A549 (cell line): Measurements from ENCODE around the gene SLC9C1. TPM values are rescaled to one million over a fixed set of nuclear protein-coding genes. Genes with fewer than 3 reads are reported as not detected.

ENCODE experiments used
- ATAC-seq, 2 experiments: fragments of 200-7000 bp in 1 of 2; fragments of >200 bp in 1 of 2; cut with Nextera tagmentation in 1 of 2; cut with Tn5 transposase in 1 of 2; 3 replicates each; pipeline versions ENCODE4 v1.8.0 to v1.9.1; 2018 to 2020; ENCODE audit warnings: mild to moderate bottlenecking in 1 of 2, moderate library complexity in 1 of 2
- CTCF ChIA-PET: fragments of 300-600 bp; sonication (Branson Sonifier 250); formaldehyde crosslinking; extraction: SDS; loops from one replicate; lab custom pipeline; 2021; ENCODE audit warnings: antibody characterized with exemption, inconsistent platforms; lab: Yijun Ruan, JAX
- POLR2A ChIA-PET: fragments of 350-600 bp; formaldehyde crosslinking; extraction: SDS; loops from one replicate; lab custom pipeline; 2021; ENCODE audit warnings: antibody characterized with exemption, inconsistent platforms; lab: Yijun Ruan, JAX
- DNase-seq, 2 experiments: peaks; one replicate each; pipeline versions ENCODE4 v3.0.0 to v3.0.0-alpha.2; 2011 to 2016; ENCODE audit warnings: low read depth in 1 of 2, low spot score in 1 of 2
- FAIRE-seq: peaks from 2 replicates; lab custom pipeline; 2011; peaks lifted over from hg19 to GRCh38; lab: Jason Lieb, UNC
- H3K27ac ChIP-seq, 2 experiments: fragments of >200 bp; sonication (Bioruptor Twin); formaldehyde crosslinking; 3 replicates each; pipeline ENCODE4 v1.5.1; 2016 to 2017
- H3K4me1 ChIP-seq: fragments of >200 bp; sonication (Bioruptor Twin); formaldehyde crosslinking; 3 replicates; pipeline ENCODE4 v1.6.1; 2016
- H3K4me2 ChIP-seq: fragments of >200 bp; sonication (Bioruptor Twin); formaldehyde crosslinking; 3 replicates; pipeline ENCODE4 v1.6.1; 2016
- H3K4me3 ChIP-seq: fragments of >200 bp; sonication (Bioruptor Twin); formaldehyde crosslinking; 3 replicates; pipeline ENCODE4 v1.5.1; 2016
- H3K9me3 ChIP-seq: fragments of >200 bp; sonication (Bioruptor Twin); formaldehyde crosslinking; 3 replicates; pipeline ENCODE4 v1.6.1; 2016
- CBX2 ChIP-seq: fragments of 200-600 bp; sonication (generic); IDR thresholded peaks from 2 replicates; pipeline ENCODE4 v1.6.1; 2016; ENCODE audit warnings: low read depth, mild to moderate bottlenecking, borderline replicate concordance
- ELK1 ChIP-seq: fragments of 150-350 bp; IDR thresholded peaks from 2 replicates; pipeline ENCODE4 v1.6.1; 2014; ENCODE audit warnings: low read depth, mild to moderate bottlenecking, low read length
- ESRRA ChIP-seq: fragments of 150-350 bp; IDR thresholded peaks from 2 replicates; pipeline ENCODE4 v1.6.1; 2014; ENCODE audit warnings: mild to moderate bottlenecking, low read length, borderline replicate concordance
- FOSB ChIP-seq: fragments of 250-450 bp; sonication (Bioruptor Pico); IDR thresholded peaks from 2 replicates; pipeline ENCODE4 v1.5.0; 2020; ENCODE audit warnings: mild to moderate bottlenecking, moderate library complexity
- FOSL2 ChIP-seq, 2 experiments: fragments of 450-650 bp in 1 of 2; fragments of >200 bp in 1 of 2; sonication (Bioruptor Twin) in 1 of 2; formaldehyde crosslinking; IDR thresholded peaks; 2 replicates each; pipeline versions ENCODE4 v1.5.0 to v1.6.1; 2016 to 2020; ENCODE audit warnings: mild to moderate bottlenecking in 1 of 2, moderate library complexity in 1 of 2
- FOXS1 ChIP-seq: fragments of 250-450 bp; sonication (Bioruptor Pico); IDR thresholded peaks from 2 replicates; pipeline ENCODE4 v1.5.0; 2020; ENCODE audit warnings: mild to moderate bottlenecking, moderate library complexity
- GATA3 ChIP-seq: IDR thresholded peaks from 2 replicates; pipeline ENCODE4 v1.6.1; 2012; ENCODE audit warnings: borderline replicate concordance
- HMGXB4 ChIP-seq: fragments of 250-450 bp; sonication (Bioruptor Pico); IDR thresholded peaks from 2 replicates; pipeline ENCODE4 v1.5.0; 2021; ENCODE audit warnings: mild to moderate bottlenecking, moderate library complexity, borderline replicate concordance
- HOXA7 ChIP-seq: fragments of 250-450 bp; sonication (Bioruptor Pico); IDR thresholded peaks from 2 replicates; pipeline ENCODE4 v1.5.0; 2020; ENCODE audit warnings: mild to moderate bottlenecking, moderate library complexity
- HOXB13 ChIP-seq: fragments of 250-450 bp; sonication (Bioruptor Pico); IDR thresholded peaks from 2 replicates; pipeline ENCODE4 v1.5.0; 2020; ENCODE audit warnings: low read depth, mild to moderate bottlenecking, moderate library complexity
- HOXB5 ChIP-seq: fragments of 250-450 bp; sonication (Bioruptor Pico); IDR thresholded peaks from 2 replicates; pipeline ENCODE4 v1.5.0; 2020; ENCODE audit warnings: mild to moderate bottlenecking, moderate library complexity
- MAX ChIP-seq: IDR thresholded peaks from 2 replicates; pipeline ENCODE4 v1.6.1; 2012
- MAZ ChIP-seq: fragments of 150-350 bp; IDR thresholded peaks from 2 replicates; pipeline ENCODE4 v1.6.1; 2014; ENCODE audit warnings: antibody characterized with exemption, low read depth, low read length, borderline replicate concordance
- NPAS2 ChIP-seq: fragments of 250-450 bp; sonication (Bioruptor Pico); IDR thresholded peaks from 2 replicates; pipeline ENCODE4 v1.8.0; 2022; ENCODE audit warnings: mild to moderate bottlenecking, moderate library complexity, borderline replicate concordance
- NR3C1 ChIP-seq: fragments of >200 bp; sonication (Bioruptor Twin); formaldehyde crosslinking; IDR thresholded peaks from 3 replicates; pipeline ENCODE4 v1.6.1; 2017
- POLR2A ChIP-seq: IDR thresholded peaks from 2 replicates; pipeline ENCODE4 v1.6.1; 2012; ENCODE audit warnings: mild to moderate bottlenecking, low read length
- POLR2AphosphoS2 ChIP-seq: conservative IDR thresholded peaks from 2 replicates; pipeline ENCODE4 v1.6.1; 2012; ENCODE audit warnings: low read length, improper control_type of control experiment, inconsistent platforms
- RARB ChIP-seq: fragments of 250-450 bp; sonication (Bioruptor Pico); IDR thresholded peaks from 2 replicates; pipeline ENCODE4 v1.8.0; 2021; ENCODE audit warnings: mild to moderate bottlenecking, moderate library complexity
- SREBF2 ChIP-seq: fragments of 450-650 bp; IDR thresholded peaks from 2 replicates; pipeline ENCODE4 v1.6.1; 2014; ENCODE audit warnings: mild to moderate bottlenecking, moderate library complexity
- TP53 ChIP-seq: fragments of 250-450 bp; sonication (Bioruptor Pico); IDR thresholded peaks from 2 replicates; pipeline ENCODE4 v1.5.0; 2021; ENCODE audit warnings: mild to moderate bottlenecking, moderate library complexity
- ZC3H11A ChIP-seq: fragments of 450-650 bp; IDR thresholded peaks from 2 replicates; pipeline ENCODE4 v1.6.1; 2014; ENCODE audit warnings: antibody characterized with exemption, mild to moderate bottlenecking
- ZNF302 ChIP-seq: fragments of 250-450 bp; sonication (Bioruptor Pico); IDR thresholded peaks from 2 replicates; pipeline ENCODE4 v1.9.0; 2021; ENCODE audit warnings: inconsistent platforms, mild to moderate bottlenecking, moderate library complexity
- WGBS: methylation state at CpG from one replicate; pipeline ENCODE4 v1.1.6; 2017; ENCODE audit errors: missing lambda C conversion rate; 5-methylcytosine and 5-hydroxymethylcytosine counted together
- polyA plus RNA-seq, 4 experiments: library from polyadenylated mRNA; depleted of rRNA in 3 of 4; stranded (reverse); fragments of >200 nt; fragmentation: RNase III in 1 of 4; extraction: RNeasy Plus Mini Kit Qiagen cat#74134 plus additional on column Dnase treatment in 1 of 4; gene quantifications; 2 replicates in 3 of 4; 3 replicates in 1 of 4; pipeline ENCODE4 v1.2.3, GENCODE V29; 2011 to 2017
- TF ChIP-seq, protein P1 (sequence below): fragments of >200 bp; sonication (Bioruptor Twin); formaldehyde crosslinking; IDR thresholded peaks from 3 replicates; pipeline ENCODE4 v1.5.1; 2016

The SLC9C1 gene
- polyA plus RNA-seq, 2 of the 4 experiments (the other 2 are of a cell fraction) = not detected

DNA sequence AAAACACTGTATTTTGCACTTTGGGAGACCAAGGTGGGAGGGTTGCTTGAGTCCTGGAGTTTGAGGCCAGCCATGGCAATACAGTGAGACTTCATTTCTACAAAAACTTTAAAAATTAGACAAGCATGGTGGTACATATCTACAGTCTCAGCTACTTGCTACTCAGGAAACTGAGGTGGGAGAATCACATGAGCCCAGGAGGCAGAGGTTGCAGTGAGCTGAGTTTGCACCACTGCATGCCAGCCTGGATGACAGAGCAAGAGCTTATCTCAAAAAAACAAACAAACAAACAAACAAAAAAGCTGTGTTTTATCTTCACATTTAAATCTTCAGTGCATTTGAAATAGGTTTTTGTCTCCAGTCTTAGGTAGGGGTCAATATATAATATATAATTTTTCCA is 4.8 kb upstream of the SLC9C1 start:
- ATAC-seq (no peak), FAIRE-seq (no peak), DNase-seq (no peak)
- no peak overlapping the region for H3K4me3 ChIP-seq
- H3K4me1 ChIP-seq = no peaks in the 10 kb centered on the region
- TF ChIP-seq, protein P1, sequence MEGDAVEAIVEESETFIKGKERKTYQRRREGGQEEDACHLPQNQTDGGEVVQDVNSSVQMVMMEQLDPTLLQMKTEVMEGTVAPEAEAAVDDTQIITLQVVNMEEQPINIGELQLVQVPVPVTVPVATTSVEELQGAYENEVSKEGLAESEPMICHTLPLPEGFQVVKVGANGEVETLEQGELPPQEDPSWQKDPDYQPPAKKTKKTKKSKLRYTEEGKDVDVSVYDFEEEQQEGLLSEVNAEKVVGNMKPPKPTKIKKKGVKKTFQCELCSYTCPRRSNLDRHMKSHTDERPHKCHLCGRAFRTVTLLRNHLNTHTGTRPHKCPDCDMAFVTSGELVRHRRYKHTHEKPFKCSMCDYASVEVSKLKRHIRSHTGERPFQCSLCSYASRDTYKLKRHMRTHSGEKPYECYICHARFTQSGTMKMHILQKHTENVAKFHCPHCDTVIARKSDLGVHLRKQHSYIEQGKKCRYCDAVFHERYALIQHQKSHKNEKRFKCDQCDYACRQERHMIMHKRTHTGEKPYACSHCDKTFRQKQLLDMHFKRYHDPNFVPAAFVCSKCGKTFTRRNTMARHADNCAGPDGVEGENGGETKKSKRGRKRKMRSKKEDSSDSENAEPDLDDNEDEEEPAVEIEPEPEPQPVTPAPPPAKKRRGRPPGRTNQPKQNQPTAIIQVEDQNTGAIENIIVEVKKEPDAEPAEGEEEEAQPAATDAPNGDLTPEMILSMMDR = no peak
- TF ChIP-seq POLR2A = no peak
- no peak for TF ChIP-seq ESRRA
- TF ChIP-seq TP53 (CRISPR knock-in tag) = no peak
- no peak for TF ChIP-seq NPAS2 (CRISPR knock-in tag)
- no peak for TF ChIP-seq HOXB13 (CRISPR knock-in tag)
- TF ChIP-seq HMGXB4 (CRISPR knock-in tag) = no peak
- CTCF ChIA-PET = no interaction called here
- H3K9me3 ChIP-seq = no peaks in the 10 kb centered on the region
- POLR2A ChIA-PET = no interaction called here
- no peak overlapping the region for H3K27ac ChIP-seq
- H3K4me2 ChIP-seq = no peak overlapping the region

GRCh38 chr3:112297714-112298113 is 3.7 kb upstream of the SLC9C1 start:
- ChIA-PET POLR2A (no interaction called here), CTCF (no interaction called here)
- Histone ChIP-seq H3K4me2 (no peak overlapping the region), H3K4me3 (no peak overlapping the region), H3K9me3 (no peaks in the 10 kb centered on the region), H3K4me1 (no peaks in the 10 kb centered on the region), H3K27ac (no peak overlapping the region)
- TF ChIP-seq RARB = no peak
- no peak for TF ChIP-seq FOSL2 (IDR thresholded peaks at IDR 0.05)
- no peak for TF ChIP-seq FOSL2 (CRISPR knock-in tag; IDR thresholded peaks at IDR 0.05)
- no peak for TF ChIP-seq ZNF302 (CRISPR knock-in tag)
- no peak for TF ChIP-seq SREBF2
- TF ChIP-seq GATA3 = no peak
- no peak for TF ChIP-seq MAX
- no peak for DNase-seq
- ATAC-seq = no peak
- no peak for FAIRE-seq

GRCh38 chr3:112289011-112289410 is 5.0 kb downstream of the SLC9C1 start:
- ChIA-PET CTCF (no interaction called here), POLR2A (no interaction called here)
- Histone ChIP-seq H3K27ac (no peak overlapping the region), H3K4me1 (no peaks in the 10 kb centered on the region), H3K4me3 (no peak overlapping the region), H3K4me2 (no peak overlapping the region), H3K9me3 (no peaks in the 10 kb centered on the region)
- ATAC-seq (no peak), FAIRE-seq (no peak), DNase-seq (no peak)
- TF ChIP-seq POLR2AphosphoS2 (no peak), MAZ (no peak)
- WGBS = 58% methylated on average over 4 of the region's 4 CpGs

- ChIA-PET CTCF (interaction anchor here (1.0 kb wide), 1 partner anchor 13 kb away, joined by 3 read pairs; no protein-coding TSS in a partner anchor), POLR2A (no interaction called here)
- ATAC-seq (no peak), DNase-seq (no peak), FAIRE-seq (no peak)
- H3K9me3 ChIP-seq = no peaks in the 10 kb centered on the region
- WGBS = 20% methylated on average over 1 of the region's 1 CpG
- H3K4me1 ChIP-seq = no peaks in the 10 kb centered on the region
- no peak for TF ChIP-seq FOSB (CRISPR knock-in tag)
- no peak for TF ChIP-seq ZC3H11A
- TF ChIP-seq HOXA7 (CRISPR knock-in tag) = no peak
- no peak for TF ChIP-seq FOXS1 (CRISPR knock-in tag)
- no peak for TF ChIP-seq ZNF302 (CRISPR knock-in tag)
- TF ChIP-seq NR3C1 = no peak
- no peak for TF ChIP-seq MAZ
- TF ChIP-seq NPAS2 (CRISPR knock-in tag) = no peak
- TF ChIP-seq ELK1 = no peak
- no peak for TF ChIP-seq HOXB5 (CRISPR knock-in tag)
- no peak for TF ChIP-seq CBX2
- no peak overlapping the region for H3K4me2 ChIP-seq
- H3K27ac ChIP-seq = no peak overlapping the region
- H3K4me3 ChIP-seq = no peak overlapping the region
Measured at GRCh38 chr3:112280266-112280665, 13.8 kb downstream of the SLC9C1 start.
